ENCODE measurements around the gene MRPL3. TPM values are rescaled to one million over a fixed set of nuclear protein-coding genes. Genes with fewer than 3 reads are reported as not detected.

The MRPL3 gene
- total RNA-seq, 2 experiments from 2014 or later, result 210 to 218 TPM

GRCh38 chr3:131421301-131421700, 81.5 kb downstream of the MRPL3 start:
- CTCF ChIA-PET, result no interaction called here
- POLR2A ChIA-PET, result no interaction called here

GRCh38 chr3:131417751-131418150, 85.0 kb downstream of the MRPL3 start:
- POLR2A ChIA-PET, result no interaction called here
- CTCF ChIA-PET, result no interaction called here

Other genes with a start within 250 kb of the MRPL3 start
- 1 to 10 TPM; 7.6 to 8.4 TPM for gene NUDT16, start 121.2 kb downstream of the MRPL3 start, total RNA-seq